Upper lobe of left lung (tissue), 6 donors: Measurements from ENCODE around the gene CHST11. TPM values are rescaled to one million over a fixed set of nuclear protein-coding genes. Genes with fewer than 3 reads are reported as not detected.

Experiments
- ATAC-seq, 2 donors: fragments of 200-7000 bp; cut with Tn5 transposase; one replicate each; pipeline ENCODE4 v1.9.1; 2022; ENCODE audit warnings: mild to moderate bottlenecking in 2 of 2, moderate library complexity in 2 of 2; ENCODE audit not compliant: low FRiP score in 2 of 2
- DNase-seq, 2 donors: peaks; one replicate each; pipeline ENCODE4 v3.0.0-alpha.2; 2019 to 2020
- H3K27ac ChIP-seq, 4 donors: fragments of 200-600 bp; sonication (generic); one replicate each; pipeline ENCODE4 v1.5.1; 2016 to 2019
- H3K27me3 ChIP-seq, 4 donors: fragments of 200-600 bp; sonication (generic); one replicate each; pipeline ENCODE4 v1.5.1; 2017 to 2019
- H3K36me3 ChIP-seq, 4 donors: fragments of 200-600 bp; sonication (generic); one replicate each; pipeline ENCODE4 v1.5.1; 2016 to 2019
- H3K4me1 ChIP-seq, 4 donors: fragments of 200-600 bp; sonication (generic); one replicate each; pipeline ENCODE4 v1.5.1; 2018 to 2019
- H3K4me3 ChIP-seq, 4 donors: fragments of 200-600 bp; sonication (generic); one replicate each; pipeline ENCODE4 v1.5.1; 2017 to 2019; ENCODE audit warnings: mild to moderate bottlenecking in 2 of 4, moderate library complexity in 1 of 4
- H3K9me3 ChIP-seq, 4 donors: fragments of 200-600 bp; sonication (generic); one replicate each; pipeline ENCODE4 v1.5.1; 2018 to 2019
- EP300 ChIP-seq, 4 donors: sonication (generic); formaldehyde crosslinking; IDR thresholded peaks; one replicate each; pipeline ENCODE4 v1.5.1; 2017; ENCODE audit warnings: antibody characterized with exemption in 4 of 4, control low read depth in 2 of 4
- POLR2A ChIP-seq, 4 donors: fragments of 450-650 bp; IDR thresholded peaks; one replicate each; pipeline ENCODE4 v1.5.1; 2016 to 2017; ENCODE audit warnings: antibody characterized with exemption in 4 of 4, mild to moderate bottlenecking in 2 of 4
- POLR2AphosphoS5 ChIP-seq, 2 donors: sonication (generic); formaldehyde crosslinking; IDR thresholded peaks; one replicate each; pipeline ENCODE4 v1.5.1; 2017; ENCODE audit warnings: antibody characterized with exemption in 2 of 2
- WGBS, 2 donors: methylation state at CpG; one replicate each; pipeline ENCODE4 v1.1.5; 2017 to 2018; 5-methylcytosine and 5-hydroxymethylcytosine counted together
- total RNA-seq, 6 donors: library from RNA; depleted of rRNA in 4 of 6; stranded (reverse); fragments of >200 nt in 4 of 6; gene quantifications; one replicate each; pipeline versions ENCODE4 v1.1.0 to v1.2.1, GENCODE V29; 2016 to 2021
- TF ChIP-seq, protein P1 (sequence below), 6 experiments: fragments of 450-650 bp in 4 of 6; fragments of 200-600 bp in 2 of 6; sonication (generic) in 2 of 6; IDR thresholded peaks; one replicate each; pipeline ENCODE4 v1.5.1; 2016 to 2019; ENCODE audit warnings: antibody characterized with exemption in 6 of 6
- donor health status: DM: no; HTN: no; CAD: no; lungs with moderate emphysema.
- donor health status: DM: no; HTN: yes; CAD: no; lungs with severe emphysema.

CHST11 gene
- total RNA-seq, 6 donors from 2014 or later, result 40.4 to 234 (median 58.4) TPM

DNA sequence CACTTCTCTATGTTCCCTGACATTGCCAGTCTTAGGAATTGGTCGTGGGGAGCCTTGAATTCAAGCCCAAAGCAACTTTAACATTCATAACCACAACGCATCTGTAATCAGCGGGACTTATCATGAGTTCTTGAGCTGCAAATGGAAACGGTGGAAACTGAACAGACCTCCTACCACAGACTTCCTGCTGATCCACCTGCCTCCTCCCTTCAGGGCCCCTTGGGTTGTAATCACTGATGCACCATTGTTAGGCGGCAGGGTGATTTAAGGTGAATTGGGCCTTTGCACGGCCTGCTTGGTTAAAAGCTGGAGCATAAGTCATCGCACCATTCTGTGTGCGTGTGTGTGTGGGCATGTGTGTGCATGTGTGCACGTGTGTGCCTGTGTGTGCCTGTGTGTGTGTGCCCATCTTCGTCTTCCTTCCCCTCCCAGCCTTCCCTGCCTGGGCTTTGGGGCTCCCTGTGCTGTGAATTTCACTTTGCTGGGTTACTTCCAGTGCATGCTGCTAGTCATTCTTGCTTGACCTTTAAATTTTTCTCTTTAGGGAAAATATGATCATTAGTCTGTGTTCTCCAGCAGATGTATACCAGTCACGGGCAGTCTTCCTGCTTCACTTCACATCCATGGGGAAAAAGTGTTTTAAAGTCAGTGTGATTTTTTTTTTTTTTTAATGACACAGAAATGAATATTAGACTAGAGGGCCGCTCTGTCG lies 29.1 kb downstream of the CHST11 start:
- WGBS, 2 donors, result 72 to 77% methylated on average over 13 of the region's 13 CpGs
- Histone ChIP-seq H3K4me3 (no peak overlapping the region), H3K9me3 (no peaks in the 10 kb centered on the region), H3K36me3 (peaks cover 0 to 3% (median 0%) of the 10 kb centered on the region in 4 donors), H3K27me3 (no peaks in the 10 kb centered on the region), H3K27ac (peak overlapping the region in 1 of 4 donors; percentile 21), H3K4me1 (peaks cover 23 to 44% (median 30%) of the 10 kb centered on the region in 4 donors)
- ATAC-seq (no peak), DNase-seq (no peak)
- TF ChIP-seq, protein P1, sequence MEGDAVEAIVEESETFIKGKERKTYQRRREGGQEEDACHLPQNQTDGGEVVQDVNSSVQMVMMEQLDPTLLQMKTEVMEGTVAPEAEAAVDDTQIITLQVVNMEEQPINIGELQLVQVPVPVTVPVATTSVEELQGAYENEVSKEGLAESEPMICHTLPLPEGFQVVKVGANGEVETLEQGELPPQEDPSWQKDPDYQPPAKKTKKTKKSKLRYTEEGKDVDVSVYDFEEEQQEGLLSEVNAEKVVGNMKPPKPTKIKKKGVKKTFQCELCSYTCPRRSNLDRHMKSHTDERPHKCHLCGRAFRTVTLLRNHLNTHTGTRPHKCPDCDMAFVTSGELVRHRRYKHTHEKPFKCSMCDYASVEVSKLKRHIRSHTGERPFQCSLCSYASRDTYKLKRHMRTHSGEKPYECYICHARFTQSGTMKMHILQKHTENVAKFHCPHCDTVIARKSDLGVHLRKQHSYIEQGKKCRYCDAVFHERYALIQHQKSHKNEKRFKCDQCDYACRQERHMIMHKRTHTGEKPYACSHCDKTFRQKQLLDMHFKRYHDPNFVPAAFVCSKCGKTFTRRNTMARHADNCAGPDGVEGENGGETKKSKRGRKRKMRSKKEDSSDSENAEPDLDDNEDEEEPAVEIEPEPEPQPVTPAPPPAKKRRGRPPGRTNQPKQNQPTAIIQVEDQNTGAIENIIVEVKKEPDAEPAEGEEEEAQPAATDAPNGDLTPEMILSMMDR (IDR thresholded peaks at IDR 0.05), result no peak
- TF ChIP-seq EP300 (IDR thresholded peaks at IDR 0.05) (no peak), POLR2AphosphoS5 (IDR thresholded peaks at IDR 0.05) (no peak), POLR2A (IDR thresholded peaks at IDR 0.05) (no peak)

DNA sequence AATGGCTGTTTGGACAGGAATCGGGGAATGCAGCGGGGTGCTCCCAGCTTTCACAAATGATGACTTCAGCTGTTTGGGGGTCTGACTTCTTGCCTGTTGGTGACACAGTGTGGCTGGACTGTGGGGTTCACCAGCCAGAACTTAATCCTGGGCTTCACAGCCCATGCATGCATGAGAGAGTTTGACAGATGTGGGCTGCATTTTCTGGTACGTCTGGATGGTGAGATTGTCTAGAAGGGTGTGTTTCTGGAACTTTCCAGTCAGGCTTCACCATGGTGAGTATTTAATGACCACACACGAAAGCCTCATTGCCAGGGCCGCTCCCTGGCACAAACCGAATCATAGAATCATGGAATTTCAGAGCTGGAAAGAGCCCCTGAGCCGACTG lies 29.6 kb downstream of the CHST11 start:
- Histone ChIP-seq H3K9me3 (no peaks in the 10 kb centered on the region), H3K4me1 (peaks cover 23 to 44% (median 32%) of the 10 kb centered on the region in 4 donors), H3K27ac (no peak overlapping the region), H3K36me3 (peaks cover 0 to 3% (median 0%) of the 10 kb centered on the region in 4 donors), H3K27me3 (no peaks in the 10 kb centered on the region), H3K4me3 (no peak overlapping the region)
- WGBS, 2 donors, result 79 to 93% methylated on average over 6 to 7 of the region's 7 CpGs
- no peak for ATAC-seq
- no peak for DNase-seq
- TF ChIP-seq POLR2AphosphoS5 (IDR thresholded peaks at IDR 0.05) (no peak), POLR2A (IDR thresholded peaks at IDR 0.05) (no peak), EP300 (IDR thresholded peaks at IDR 0.05) (no peak)
- TF ChIP-seq, protein P1 (IDR thresholded peaks at IDR 0.05), result no peak

DNA sequence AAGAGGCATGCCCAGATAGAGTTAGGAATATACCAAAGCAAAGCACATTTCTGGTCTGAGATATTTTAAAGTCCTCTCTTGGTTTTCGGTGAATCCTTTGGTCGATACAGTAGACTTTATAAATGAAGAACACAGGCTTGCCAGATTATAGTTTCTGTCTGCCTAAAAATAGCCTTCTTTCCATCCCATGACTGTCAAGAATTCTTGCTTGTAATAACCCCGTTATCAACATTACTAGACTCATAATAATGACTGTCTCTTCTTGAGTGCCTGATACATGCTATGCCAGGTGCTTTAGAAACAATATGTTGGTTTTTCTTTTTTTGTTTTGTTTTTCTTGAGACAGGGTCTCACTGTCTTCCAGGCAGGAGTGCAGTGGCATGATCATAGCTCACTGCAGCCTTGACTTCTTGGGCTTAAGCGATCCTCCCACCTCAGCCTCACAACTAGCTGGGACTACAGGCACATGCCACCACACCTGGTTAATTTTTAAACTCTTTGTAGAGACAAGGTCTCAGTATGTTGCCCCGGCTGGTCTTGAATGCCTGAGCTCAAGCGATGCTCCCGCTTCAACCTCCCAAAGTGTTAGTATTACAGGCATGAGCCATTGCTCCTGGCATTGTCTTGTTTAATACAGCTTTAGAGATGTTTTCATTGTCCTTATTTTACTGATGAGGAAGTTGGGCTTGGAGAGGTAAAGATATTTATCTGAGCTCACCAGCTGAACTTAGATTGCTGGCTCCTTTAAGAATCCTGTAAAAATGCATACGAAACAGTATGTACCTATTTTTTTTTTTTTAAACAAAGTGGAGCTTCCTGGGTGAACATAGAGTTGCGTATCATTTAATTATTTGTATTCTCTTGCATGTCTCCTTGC lies 30.4 kb downstream of the CHST11 start:
- Histone ChIP-seq H3K27me3 (no peaks in the 10 kb centered on the region), H3K27ac (no peak overlapping the region), H3K36me3 (peaks cover 0 to 3% (median 0%) of the 10 kb centered on the region in 4 donors), H3K4me1 (peaks cover 23 to 49% (median 32%) of the 10 kb centered on the region in 4 donors), H3K4me3 (no peak overlapping the region), H3K9me3 (no peaks in the 10 kb centered on the region)
- ATAC-seq (no peak), DNase-seq (no peak)
- 70 to 73% methylated on average over 9 of the region's 9 CpGs for WGBS, 2 donors
- TF ChIP-seq, protein P1 (IDR thresholded peaks at IDR 0.05), result no peak
- TF ChIP-seq POLR2A (IDR thresholded peaks at IDR 0.05) (no peak), POLR2AphosphoS5 (IDR thresholded peaks at IDR 0.05) (no peak), EP300 (IDR thresholded peaks at IDR 0.05) (no peak)

DNA sequence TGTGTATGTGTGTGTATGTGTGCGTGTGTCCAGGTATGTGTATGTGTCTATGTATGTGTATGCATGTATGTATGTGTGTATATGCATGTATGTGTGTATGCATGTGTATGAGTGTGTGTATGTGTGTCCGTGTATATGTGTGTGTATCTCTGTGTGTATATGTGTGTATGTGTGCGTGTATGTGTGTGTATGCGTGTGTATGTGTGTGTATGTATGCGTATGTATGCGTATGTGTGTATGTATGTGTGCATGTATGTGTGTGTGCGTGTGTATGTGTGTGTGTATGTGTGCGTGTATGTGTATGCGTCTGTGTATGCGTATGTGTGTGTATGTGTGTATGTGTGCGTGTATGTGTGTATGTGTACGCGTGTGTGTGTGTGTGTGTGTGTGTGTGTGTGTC lies 31.6 kb downstream of the CHST11 start:
- DNase-seq (no peak), ATAC-seq (no peak)
- Histone ChIP-seq H3K27ac (no peak overlapping the region), H3K27me3 (no peaks in the 10 kb centered on the region), H3K9me3 (no peaks in the 10 kb centered on the region), H3K4me1 (peaks cover 23 to 52% (median 31%) of the 10 kb centered on the region in 4 donors), H3K36me3 (no peaks in the 10 kb centered on the region), H3K4me3 (no peak overlapping the region)
- WGBS, 2 donors, result 91 to 92% methylated on average over 13 of the region's 13 CpGs
- no peak for TF ChIP-seq POLR2A (IDR thresholded peaks at IDR 0.05)

DNA sequence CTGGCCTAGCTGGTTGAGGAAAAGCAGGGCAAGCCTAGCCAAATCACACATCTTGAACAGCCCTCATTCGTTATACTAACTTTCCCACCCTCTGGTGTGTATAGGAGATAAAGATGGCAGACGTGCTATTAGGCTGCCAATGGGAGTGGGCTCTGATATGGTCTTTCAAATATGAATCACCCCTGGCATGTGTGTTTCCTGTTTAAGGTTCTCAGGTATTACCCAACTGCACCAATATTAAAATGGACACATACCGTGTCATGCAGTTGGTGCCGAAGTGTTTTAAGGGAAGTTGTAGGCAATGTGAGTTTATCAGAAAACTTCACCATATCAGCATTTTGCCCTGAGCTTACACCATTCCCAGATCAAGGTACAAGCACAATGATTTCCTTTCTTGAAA lies 33.4 kb downstream of the CHST11 start:
- H3K9me3 ChIP-seq, result no peaks in the 10 kb centered on the region
- no peak overlapping the region for H3K4me3 ChIP-seq
- ATAC-seq, result no peak
- H3K36me3 ChIP-seq, result no peaks in the 10 kb centered on the region
- H3K4me1 ChIP-seq, result peaks cover 30 to 71% (median 45%) of the 10 kb centered on the region in 4 donors
- no peaks in the 10 kb centered on the region for H3K27me3 ChIP-seq
- DNase-seq, result no peak
- H3K27ac ChIP-seq, result peak overlapping the region in 1 of 4 donors; percentile 4
- TF ChIP-seq, protein P1 (IDR thresholded peaks at IDR 0.05), result no peak
- TF ChIP-seq POLR2A (IDR thresholded peaks at IDR 0.05) (no peak), EP300 (IDR thresholded peaks at IDR 0.05) (no peak), POLR2AphosphoS5 (IDR thresholded peaks at IDR 0.05) (no peak)
- WGBS, 2 donors, result 58 to 70% methylated on average over 4 of the region's 4 CpGs
